ENCODE measurements around the gene FAM167B. TPM values are rescaled to one million over a fixed set of nuclear protein-coding genes. Genes with fewer than 3 reads are reported as not detected.

FAM167B gene
- total and polyA plus RNA-seq, 4 donors, result 0.47 to 9.2 (median 3.8) TPM

GRCh38 chr1:32208469-32208868 lies 38.6 kb upstream of the FAM167B start:
- DNase-seq (ENCODE audit: low spot score), result no peak
- Histone ChIP-seq H3K4me3 (ENCODE audit: low read depth in 1 of 3, low read length in 3 of 3) (no peak overlapping the region), H3K36me3 (ENCODE audit: control insufficient read depth in 4 of 4, insufficient read depth in 3 of 4, low read depth in 1 of 4, low read length in 3 of 4) (no peaks in the 10 kb centered on the region), H3K9me3 (ENCODE audit: control insufficient read depth in 4 of 4, low read length in 3 of 4) (no peaks in the 10 kb centered on the region), H3K27ac (ENCODE audit: low read depth in 1 of 2, low read length in 2 of 2) (no peak overlapping the region), H3K27me3 (ENCODE audit: control insufficient read depth in 4 of 4, insufficient read depth in 4 of 4, low read length in 3 of 4) (no peaks in the 10 kb centered on the region), H3K9ac (ENCODE audit: low read depth in 1 of 2, low read length in 2 of 2) (no peak overlapping the region), H3K4me1 (ENCODE audit: control insufficient read depth in 4 of 4, insufficient read depth in 4 of 4, low read length in 3 of 4) (peaks cover 3 to 15% (median 12%) of the 10 kb centered on the region in 4 donors)
- TF ChIP-seq CTCF (IDR thresholded peaks at IDR 0.05; ENCODE audit: low read depth, low read length, missing input control), result no peak
- no peak for TF ChIP-seq SP1 (IDR thresholded peaks at IDR 0.05)
- no peak for TF ChIP-seq EGR1 (IDR thresholded peaks at IDR 0.05; ENCODE audit: low read depth in 2 of 2)
- TF ChIP-seq RXRA (IDR thresholded peaks at IDR 0.05), result peak in 1 of 2 donors; percentile 41
- 75% methylated on average over 6 of the region's 6 CpGs for WGBS

- DNase-seq (ENCODE audit: low spot score), result peak; percentile 65
- Histone ChIP-seq H3K9me3 (ENCODE audit: control insufficient read depth in 4 of 4, low read length in 3 of 4) (no peaks in the 10 kb centered on the region), H3K36me3 (ENCODE audit: control insufficient read depth in 4 of 4, insufficient read depth in 3 of 4, low read depth in 1 of 4, low read length in 3 of 4) (no peaks in the 10 kb centered on the region), H3K9ac (ENCODE audit: low read depth in 1 of 2, low read length in 2 of 2) (no peak within 1 kb of the TSS), H3K4me3 (ENCODE audit: low read depth in 1 of 3, low read length in 3 of 3) (no peak within 1 kb of the TSS), H3K4me1 (ENCODE audit: control insufficient read depth in 4 of 4, insufficient read depth in 4 of 4, low read length in 3 of 4) (peaks cover 3 to 15% (median 12%) of the 10 kb centered on the region in 4 donors), H3K27ac (ENCODE audit: low read depth in 1 of 2, low read length in 2 of 2) (no peak within 1 kb of the TSS), H3K27me3 (ENCODE audit: control insufficient read depth in 4 of 4, insufficient read depth in 4 of 4, low read length in 3 of 4) (no peaks in the 10 kb centered on the region)
- 90% methylated on average over 5 of the region's 5 CpGs for WGBS
- no peak for TF ChIP-seq MAX (IDR thresholded peaks at IDR 0.05)
- TF ChIP-seq CTCF (IDR thresholded peaks at IDR 0.05; ENCODE audit: low read depth, low read length, missing input control), result no peak
- no peak for TF ChIP-seq RXRA (IDR thresholded peaks at IDR 0.05)
- TF ChIP-seq JUND (IDR thresholded peaks at IDR 0.05), result no peak
- TF ChIP-seq NR2F2 (IDR thresholded peaks at IDR 0.05), result no peak
- TF ChIP-seq TAF1 (conservative IDR thresholded peaks at IDR 0.05), result no peak
Observed at GRCh38 chr1:32208891-32209328, 38.1 kb upstream of the FAM167B start, which contains the start of gene DCDC2B. Gene DCDC2B, plus strand, starts transcription at chr1:32209089. Its CDS starts 5 bp downstream, at chr1:32209094.

GRCh38 chr1:32215629-32216480 lies 31.2 kb upstream of the FAM167B start:
- TF ChIP-seq EGR1 (IDR thresholded peaks at IDR 0.05; ENCODE audit: low read depth in 2 of 2), result no peak
- TF ChIP-seq RAD21 (IDR thresholded peaks at IDR 0.05), result peak; percentile 89 to 95
- peak; percentile 77 for TF ChIP-seq CTCF (IDR thresholded peaks at IDR 0.05; ENCODE audit: low read depth, low read length, missing input control)
- TF ChIP-seq JUND (IDR thresholded peaks at IDR 0.05), result no peak
- Histone ChIP-seq H3K4me3 (ENCODE audit: low read depth in 1 of 3, low read length in 3 of 3) (no peak overlapping the region), H3K4me1 (ENCODE audit: control insufficient read depth in 4 of 4, insufficient read depth in 4 of 4, low read length in 3 of 4) (peaks cover 1 to 2% (median 2%) of the 10 kb centered on the region in 4 donors), H3K36me3 (ENCODE audit: control insufficient read depth in 4 of 4, insufficient read depth in 3 of 4, low read depth in 1 of 4, low read length in 3 of 4) (peaks cover 0 to 13% (median 4%) of the 10 kb centered on the region in 4 donors), H3K27me3 (ENCODE audit: control insufficient read depth in 4 of 4, insufficient read depth in 4 of 4, low read length in 3 of 4) (no peaks in the 10 kb centered on the region), H3K9me3 (ENCODE audit: control insufficient read depth in 4 of 4, low read length in 3 of 4) (no peaks in the 10 kb centered on the region), H3K9ac (ENCODE audit: low read depth in 1 of 2, low read length in 2 of 2) (no peak overlapping the region), H3K27ac (ENCODE audit: low read depth in 1 of 2, low read length in 2 of 2) (no peak overlapping the region)
- peak; percentile 66 for DNase-seq (ENCODE audit: low spot score)
- WGBS, result 72% methylated on average over 10 of the region's 10 CpGs
